ENCODE measurements around the gene HID1. TPM values are rescaled to one million over a fixed set of nuclear protein-coding genes. Genes with fewer than 3 reads are reported as not detected.
"Not testable (repeated sequence)": the region's sequence is repeated elsewhere in the genome, so short reads cannot be mapped to it uniquely, and the experiment has no call there.

The HID1 gene
- total RNA-seq, 1 donor: 1.1 TPM

DNA sequence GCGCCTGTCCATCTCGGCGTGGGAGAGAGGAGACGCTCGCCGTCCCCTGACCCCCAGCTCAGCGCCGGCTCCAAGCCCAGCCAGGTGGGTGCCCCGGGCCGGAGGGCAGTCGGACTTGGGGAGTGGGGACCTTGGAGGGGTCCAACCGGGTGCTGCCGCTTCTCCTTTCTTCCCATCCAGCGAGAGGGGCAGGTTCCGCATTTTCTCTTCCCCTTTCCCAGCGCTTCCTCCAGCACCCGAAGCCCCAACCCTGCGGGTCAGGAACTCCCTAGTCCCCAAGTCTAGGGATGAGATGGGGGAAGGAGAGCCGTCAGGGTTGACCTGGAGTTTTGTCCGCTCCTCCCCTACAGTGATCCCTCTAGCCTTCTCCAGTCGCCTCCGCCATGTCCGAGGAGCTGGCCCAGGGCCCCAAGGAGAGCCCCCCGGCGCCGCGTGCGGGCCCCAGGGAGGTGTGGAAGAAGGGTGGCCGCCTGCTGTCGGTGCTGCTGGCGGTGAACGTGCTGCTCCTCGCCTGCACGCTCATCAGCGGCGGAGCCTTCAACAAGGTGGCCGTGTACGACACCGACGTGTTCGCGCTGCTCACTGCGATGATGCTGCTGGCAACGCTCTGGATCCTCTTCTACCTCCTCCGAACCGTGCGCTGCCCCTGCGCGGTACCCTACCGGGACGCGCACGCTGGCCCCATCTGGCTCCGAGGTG, 48.2 kb downstream of the HID1 start, which contains the start of gene OTOP2:
Gene OTOP2, plus strand, starts transcription at position 24 of the 699 bp plus-strand sequence. Its CDS starts 360 bp downstream, at position 384.
- DNase-seq (ENCODE audit: low read depth in 2 of 3, low spot score in 2 of 3): peak in 1 of 3 donors; percentile 47

DNA sequence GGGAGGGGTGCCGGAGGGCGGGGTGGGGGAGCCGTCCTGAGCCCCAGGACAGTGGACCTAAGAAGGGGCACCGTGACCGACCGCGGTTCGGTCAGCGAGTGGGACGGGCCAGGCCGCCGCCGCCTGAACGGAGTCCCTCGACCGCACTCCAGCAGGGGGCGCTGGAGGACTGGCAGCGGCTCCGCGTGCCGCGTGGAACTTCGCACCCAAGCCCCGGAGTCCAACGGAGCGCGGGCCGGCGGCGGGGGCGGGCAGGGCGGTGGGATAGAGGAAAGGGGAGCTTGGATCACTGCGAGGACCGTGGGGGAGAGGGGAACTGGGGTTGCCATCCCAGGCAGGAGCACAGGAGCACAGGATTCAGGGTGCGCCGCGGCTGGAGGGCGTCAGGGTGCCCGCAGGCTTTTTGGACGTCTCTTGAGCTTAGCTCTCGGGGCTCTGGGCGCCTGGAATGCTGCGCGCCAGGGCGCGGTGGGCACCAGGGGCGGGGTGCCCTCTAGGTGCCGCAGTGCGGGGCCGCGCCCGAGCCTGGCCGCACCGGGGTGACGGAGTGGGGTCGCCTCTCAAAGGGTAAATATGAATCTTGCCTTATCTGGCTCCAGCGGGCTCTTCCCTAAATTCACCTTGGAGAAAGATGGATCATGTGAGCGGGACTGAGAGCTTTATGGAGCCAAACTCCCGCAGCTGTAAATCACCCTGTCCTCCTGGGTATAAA, 48.9 kb downstream of the HID1 start:
- peak; percentile 50 to 60 (median 60) for DNase-seq (ENCODE audit: low read depth in 2 of 3, low spot score in 2 of 3)

DNA sequence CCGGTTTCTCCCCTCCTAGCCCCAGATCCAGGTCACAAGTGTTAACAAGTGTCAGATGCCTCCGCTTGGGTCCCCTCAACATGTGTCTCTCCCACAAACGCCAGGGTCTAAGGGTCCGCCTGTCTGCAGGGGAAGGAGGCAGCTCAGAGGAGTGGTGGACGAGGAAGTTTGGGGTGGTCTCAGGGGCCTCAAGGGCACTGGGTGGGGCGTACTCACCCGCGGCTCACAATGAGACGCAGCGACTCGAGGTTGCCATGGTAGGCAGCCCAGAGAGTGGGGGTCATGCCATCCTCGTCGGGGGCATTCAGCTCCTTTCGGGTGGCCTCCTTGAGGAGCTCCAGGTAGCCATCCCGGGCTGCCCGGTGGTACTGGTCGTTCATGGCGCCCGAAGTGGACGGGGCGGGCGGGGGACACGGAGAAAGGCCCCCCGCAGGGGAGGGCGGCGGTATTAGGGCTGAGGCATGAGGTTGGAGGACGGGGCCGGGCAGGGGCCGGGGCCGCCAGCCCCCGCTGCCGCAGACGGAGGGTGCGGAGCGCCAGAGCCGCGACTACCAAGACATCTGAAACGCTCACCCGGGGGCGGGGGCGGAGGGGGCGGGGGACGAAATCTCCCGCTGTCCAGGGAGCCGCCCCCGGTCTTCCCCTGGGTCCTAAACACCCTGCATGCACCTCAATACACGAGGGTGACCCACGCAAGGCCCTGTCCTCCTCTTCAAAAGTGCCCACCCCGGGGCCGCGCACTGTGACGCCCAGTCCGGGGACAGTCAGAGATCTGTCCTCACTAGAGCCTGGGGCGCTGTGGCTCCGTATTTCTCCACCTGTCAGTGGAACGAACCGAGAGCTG, 49.6 kb downstream of the HID1 start, which contains the start of gene USH1G:
Gene USH1G, minus strand, starts transcription at position 562 of the 844 bp plus-strand sequence. Its CDS starts 182 bp downstream, at position 380.
- peak in 1 of 3 donors; percentile 35 for DNase-seq (ENCODE audit: low read depth in 2 of 3, low spot score in 2 of 3)

GRCh38 chr17:74922172-74922571, 50.4 kb downstream of the HID1 start:
- no peak for DNase-seq (ENCODE audit: low read depth in 2 of 3, low spot score in 2 of 3)

GRCh38 chr17:74921769-74922168, 50.8 kb downstream of the HID1 start:
- no peak for DNase-seq (ENCODE audit: low read depth in 2 of 3, low spot score in 2 of 3)

DNA sequence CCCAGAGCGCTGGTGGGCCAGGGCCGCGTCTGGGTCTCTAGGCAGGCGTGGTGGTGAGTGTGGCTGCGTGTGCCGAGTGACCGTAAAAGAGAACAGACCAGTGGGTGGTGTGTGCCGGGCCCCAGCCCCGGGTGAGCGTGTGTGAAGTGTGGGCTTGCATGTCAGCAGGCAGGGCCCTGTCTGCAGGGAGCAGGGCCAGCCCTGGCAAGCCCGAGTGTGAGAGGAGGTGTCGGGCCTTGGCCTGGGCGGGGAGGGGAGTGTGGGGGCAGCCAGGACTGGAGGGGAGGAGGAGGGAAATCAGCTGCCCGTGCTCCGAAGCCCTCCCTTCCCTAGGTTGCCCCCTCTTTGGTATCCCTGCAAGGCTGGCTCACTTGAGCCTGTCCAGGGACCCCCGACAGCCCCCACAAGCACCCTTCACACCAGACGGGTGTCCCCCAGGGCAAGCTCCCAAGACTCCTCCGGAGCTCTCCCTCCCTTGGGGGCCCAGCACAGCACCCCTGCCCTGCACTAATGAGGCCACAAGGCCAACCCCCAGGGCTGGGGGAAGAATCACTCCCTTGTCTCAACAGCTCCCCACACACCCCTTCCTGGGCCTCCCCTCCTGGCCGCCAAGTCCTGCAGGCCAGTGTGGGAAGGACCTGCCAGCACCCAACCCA, 51.4 kb downstream of the HID1 start:
- no peak for DNase-seq (ENCODE audit: low read depth in 2 of 3, low spot score in 2 of 3)

GRCh38 chr17:74920642-74921025, 51.9 kb downstream of the HID1 start:
- no peak for DNase-seq (ENCODE audit: low read depth in 2 of 3, low spot score in 2 of 3)

DNA sequence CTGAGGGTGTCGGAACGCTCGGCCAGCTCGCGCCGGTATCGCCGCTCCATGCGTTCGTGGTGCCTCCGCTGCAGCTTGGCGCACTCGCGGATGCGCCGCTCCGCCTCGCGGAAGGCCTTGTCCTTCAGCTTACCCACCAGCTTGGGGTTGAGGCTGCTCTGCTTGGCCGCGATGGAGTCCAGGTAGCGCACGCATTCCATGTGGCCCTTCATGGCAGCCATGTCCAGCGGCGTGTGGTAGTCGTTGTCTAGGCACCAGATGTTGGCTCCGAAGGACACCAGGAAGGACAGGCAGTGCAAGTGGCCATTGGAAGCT, 52.3 kb downstream of the HID1 start:
- no peak for DNase-seq (ENCODE audit: low read depth in 2 of 3, low spot score in 2 of 3)

- peak in 1 of 3 donors; percentile 39 for DNase-seq (ENCODE audit: low read depth in 2 of 3, low spot score in 2 of 3)
Measured at GRCh38 chr17:74919440-74920305, 52.9 kb downstream of the HID1 start.

DNA sequence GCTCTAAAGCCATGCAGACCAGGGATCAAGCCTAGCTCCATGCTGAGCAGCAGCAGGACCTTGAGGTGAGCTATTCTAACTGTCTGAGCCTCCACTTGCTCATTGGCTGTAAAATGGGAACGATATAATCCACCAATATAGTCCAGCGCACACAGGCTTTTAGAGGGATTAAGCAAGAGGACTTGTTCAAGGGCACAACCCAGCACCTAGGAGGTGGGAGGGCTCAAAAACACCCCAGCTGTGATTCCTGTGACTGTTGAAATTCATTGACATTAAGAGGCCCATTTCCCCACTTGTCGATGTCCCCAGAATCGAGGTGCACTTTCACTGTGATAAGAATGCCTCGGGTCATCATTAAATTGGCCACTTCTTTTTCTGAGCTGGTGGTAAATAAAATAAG, 53.7 kb downstream of the HID1 start:
- no peak for DNase-seq (ENCODE audit: low read depth in 2 of 3, low spot score in 2 of 3)

- DNase-seq (ENCODE audit: low read depth in 2 of 3, low spot score in 2 of 3): peak in 1 of 3 donors; percentile 56
Measured at GRCh38 chr17:74917430-74917829, 55.1 kb downstream of the HID1 start.

DNA sequence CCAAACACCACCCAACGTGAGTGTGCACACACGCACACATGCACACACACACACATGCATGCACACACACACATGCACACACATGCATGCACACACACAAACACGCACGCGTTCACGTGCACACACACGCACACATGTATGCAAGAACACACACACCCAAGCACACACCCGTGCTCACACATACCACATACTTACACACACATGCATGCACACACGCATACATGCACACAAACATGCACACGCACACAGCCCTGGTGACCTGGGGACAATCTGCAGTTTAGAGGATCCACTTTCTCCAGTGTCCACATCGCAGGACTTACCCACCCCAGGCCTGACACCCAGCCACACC, 55.7 kb downstream of the HID1 start:
- no peak for DNase-seq (ENCODE audit: low read depth in 2 of 3, low spot score in 2 of 3)

- DNase-seq (ENCODE audit: low read depth in 2 of 3, low spot score in 2 of 3): no peak
Measured at GRCh38 chr17:74916136-74916850, 56.3 kb downstream of the HID1 start.

DNA sequence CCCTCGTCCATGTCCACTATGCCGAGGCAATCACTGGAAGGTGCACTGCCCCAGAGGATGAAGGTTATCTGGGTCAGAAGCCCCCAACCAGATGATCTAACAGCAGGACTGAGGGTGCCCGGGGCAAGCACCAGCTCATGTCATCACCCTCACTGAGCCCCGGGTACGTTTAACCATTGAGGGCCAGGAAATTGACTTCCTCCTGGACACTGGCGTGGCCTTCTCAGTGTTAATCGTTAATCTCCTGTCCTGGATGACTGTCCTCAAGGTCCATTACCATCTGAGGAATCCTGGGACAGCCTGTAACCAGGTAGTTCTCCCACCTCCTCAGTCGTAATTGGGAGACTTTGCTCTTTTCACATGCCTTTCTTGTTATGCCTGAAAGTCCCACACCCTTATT, 61.1 kb downstream of the HID1 start:
- not testable (repeated sequence) for DNase-seq (ENCODE audit: low read depth in 2 of 3, low spot score in 2 of 3)

GRCh38 chr17:74909097-74909496, 63.5 kb downstream of the HID1 start:
- not testable (repeated sequence) for DNase-seq (ENCODE audit: low read depth in 2 of 3, low spot score in 2 of 3)

DNA sequence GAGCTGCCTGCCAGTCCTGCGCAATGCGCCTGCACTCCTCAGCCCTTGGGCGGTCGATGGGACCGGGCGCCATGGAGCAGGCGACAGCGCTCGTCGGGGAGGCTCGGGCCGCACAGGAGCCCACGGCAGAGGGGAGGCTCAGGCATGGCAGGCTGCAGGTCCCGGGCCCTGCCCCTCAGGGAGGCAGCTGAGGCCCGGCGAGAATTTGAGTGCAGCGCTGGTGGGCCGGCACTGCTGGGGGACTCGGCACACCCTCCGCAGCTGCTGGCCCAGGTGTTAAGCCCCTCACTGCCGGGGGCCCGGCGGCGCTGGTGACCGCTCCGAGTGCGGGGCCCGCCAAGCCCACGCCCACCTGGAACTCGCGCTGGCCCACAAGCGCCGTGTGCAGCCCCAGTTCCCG, 65.5 kb downstream of the HID1 start:
- DNase-seq (ENCODE audit: low read depth in 2 of 3, low spot score in 2 of 3): no peak

- not testable (repeated sequence) for DNase-seq (ENCODE audit: low read depth in 2 of 3, low spot score in 2 of 3)
Measured at GRCh38 chr17:74906214-74906793, 66.3 kb downstream of the HID1 start.

- DNase-seq (ENCODE audit: low read depth in 2 of 3, low spot score in 2 of 3): no peak
Measured at GRCh38 chr17:74904687-74905409, 67.7 kb downstream of the HID1 start.

Measured in hematopoietic multipotent progenitor cell (in vitro differentiated cells).